ENCODE data around the gene TMEM53.

GRCh38 chr1:44705938-44706337 is 31.7 kb upstream of the TMEM53 start:
- TF ChIP-seq, protein P1, sequence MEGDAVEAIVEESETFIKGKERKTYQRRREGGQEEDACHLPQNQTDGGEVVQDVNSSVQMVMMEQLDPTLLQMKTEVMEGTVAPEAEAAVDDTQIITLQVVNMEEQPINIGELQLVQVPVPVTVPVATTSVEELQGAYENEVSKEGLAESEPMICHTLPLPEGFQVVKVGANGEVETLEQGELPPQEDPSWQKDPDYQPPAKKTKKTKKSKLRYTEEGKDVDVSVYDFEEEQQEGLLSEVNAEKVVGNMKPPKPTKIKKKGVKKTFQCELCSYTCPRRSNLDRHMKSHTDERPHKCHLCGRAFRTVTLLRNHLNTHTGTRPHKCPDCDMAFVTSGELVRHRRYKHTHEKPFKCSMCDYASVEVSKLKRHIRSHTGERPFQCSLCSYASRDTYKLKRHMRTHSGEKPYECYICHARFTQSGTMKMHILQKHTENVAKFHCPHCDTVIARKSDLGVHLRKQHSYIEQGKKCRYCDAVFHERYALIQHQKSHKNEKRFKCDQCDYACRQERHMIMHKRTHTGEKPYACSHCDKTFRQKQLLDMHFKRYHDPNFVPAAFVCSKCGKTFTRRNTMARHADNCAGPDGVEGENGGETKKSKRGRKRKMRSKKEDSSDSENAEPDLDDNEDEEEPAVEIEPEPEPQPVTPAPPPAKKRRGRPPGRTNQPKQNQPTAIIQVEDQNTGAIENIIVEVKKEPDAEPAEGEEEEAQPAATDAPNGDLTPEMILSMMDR (IDR thresholded peaks at IDR 0.05) = no peak
- TF ChIP-seq POLR2A (IDR thresholded peaks at IDR 0.05) = no peak
